Measurements from ENCODE around the gene TCF7.

TCF7 gene

GRCh38 chr5:134101686-134102439 is 12.6 kb upstream of the TCF7 start:
- Histone ChIP-seq H3K4me3 (ENCODE audit: low read depth, low read length) (no peak overlapping the region), H3K9ac (ENCODE audit: low read length) (peak overlapping the region; percentile 0), H3K4me1 (ENCODE audit: control insufficient read depth, insufficient read depth, low read length) (peaks cover 64% of the 10 kb centered on the region), H3K27ac (ENCODE audit: low read depth, low read length) (no peak overlapping the region), H3K36me3 (ENCODE audit: control insufficient read depth, insufficient read depth, low read length) (no peaks in the 10 kb centered on the region), H3K9me3 (ENCODE audit: control insufficient read depth, insufficient read depth, low read depth, low read length) (no peaks in the 10 kb centered on the region), H3K27me3 (ENCODE audit: control insufficient read depth, insufficient read depth, low read length) (peaks cover 6% of the 10 kb centered on the region; the same call in 1 of the 2 replicates)

- Histone ChIP-seq H3K27me3 (ENCODE audit: control insufficient read depth, insufficient read depth, low read length) (peaks cover 5% of the 10 kb centered on the region; the same call in 1 of the 2 replicates), H3K36me3 (ENCODE audit: control insufficient read depth, insufficient read depth, low read length) (no peaks in the 10 kb centered on the region), H3K4me1 (ENCODE audit: control insufficient read depth, insufficient read depth, low read length) (peaks cover 60% of the 10 kb centered on the region), H3K4me3 (ENCODE audit: low read depth, low read length) (no peak overlapping the region), H3K9ac (ENCODE audit: low read length) (no peak overlapping the region), H3K9me3 (ENCODE audit: control insufficient read depth, insufficient read depth, low read depth, low read length) (no peaks in the 10 kb centered on the region), H3K27ac (ENCODE audit: low read depth, low read length) (no peak overlapping the region)
Observed at GRCh38 chr5:134103397-134103796, 11.1 kb upstream of the TCF7 start.

- no peaks in the 10 kb centered on the region for H3K9me3 ChIP-seq (ENCODE audit: control insufficient read depth, insufficient read depth, low read depth, low read length)
- no peak overlapping the region for H3K9ac ChIP-seq (ENCODE audit: low read length)
- no peak overlapping the region for H3K27ac ChIP-seq (ENCODE audit: low read depth, low read length)
- H3K4me1 ChIP-seq (ENCODE audit: control insufficient read depth, insufficient read depth, low read length) = peaks cover 53% of the 10 kb centered on the region
- no peaks in the 10 kb centered on the region for H3K36me3 ChIP-seq (ENCODE audit: control insufficient read depth, insufficient read depth, low read length)
- H3K27me3 ChIP-seq (ENCODE audit: control insufficient read depth, insufficient read depth, low read length) = no peaks in the 10 kb centered on the region
- no peak overlapping the region for H3K4me3 ChIP-seq (ENCODE audit: low read depth, low read length)
Observed at GRCh38 chr5:134103998-134104654, 10.4 kb upstream of the TCF7 start.

DNA sequence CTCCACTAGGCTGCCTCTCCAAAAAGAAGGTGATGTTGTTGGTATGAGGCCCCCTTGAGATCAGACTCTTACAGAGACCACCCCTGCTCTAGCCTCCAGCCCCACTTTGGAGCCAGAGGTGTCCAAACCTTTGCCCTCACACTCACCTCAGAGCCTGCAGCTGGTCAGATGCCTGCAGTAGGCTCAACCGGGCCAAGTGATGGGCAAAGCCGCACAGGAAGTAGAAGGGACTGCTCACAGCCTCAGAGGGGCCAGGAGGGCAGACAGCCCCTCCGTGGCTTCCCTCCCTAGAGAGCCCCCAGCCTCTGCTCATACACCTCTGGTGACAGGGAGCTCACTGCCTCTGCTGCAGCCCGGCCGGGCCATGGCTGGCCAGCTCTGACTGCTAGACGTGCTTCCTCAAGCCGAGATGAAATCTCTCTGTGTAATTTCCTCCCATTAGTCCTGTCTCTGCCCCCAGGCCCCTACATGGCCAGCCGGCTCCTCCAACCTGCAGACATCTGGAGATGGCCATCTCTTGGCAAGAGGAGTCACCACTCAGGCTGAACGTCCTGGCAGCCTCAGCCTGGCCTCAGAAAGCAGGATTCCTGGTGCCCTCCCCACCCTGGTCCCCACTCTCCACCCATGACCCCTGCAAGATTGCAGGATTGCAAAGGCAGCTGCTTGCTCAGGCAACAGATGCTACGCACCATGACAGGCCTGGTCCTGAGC is 7.3 kb upstream of the TCF7 start:
- no peaks in the 10 kb centered on the region for H3K9me3 ChIP-seq (ENCODE audit: control insufficient read depth, insufficient read depth, low read depth, low read length)
- peaks cover 43% of the 10 kb centered on the region for H3K4me1 ChIP-seq (ENCODE audit: control insufficient read depth, insufficient read depth, low read length)
- H3K27me3 ChIP-seq (ENCODE audit: control insufficient read depth, insufficient read depth, low read length) = peaks cover 2% of the 10 kb centered on the region; the same call in 1 of the 2 replicates
- no peak overlapping the region for H3K9ac ChIP-seq (ENCODE audit: low read length)
- H3K4me3 ChIP-seq (ENCODE audit: low read depth, low read length) = no peak overlapping the region
- no peaks in the 10 kb centered on the region for H3K36me3 ChIP-seq (ENCODE audit: control insufficient read depth, insufficient read depth, low read length)
- H3K27ac ChIP-seq (ENCODE audit: low read depth, low read length) = no peak overlapping the region

- H3K36me3 ChIP-seq (ENCODE audit: control insufficient read depth, insufficient read depth, low read length) = no peaks in the 10 kb centered on the region
- no peak overlapping the region for H3K27ac ChIP-seq (ENCODE audit: low read depth, low read length)
- H3K9me3 ChIP-seq (ENCODE audit: control insufficient read depth, insufficient read depth, low read depth, low read length) = no peaks in the 10 kb centered on the region
- no peak overlapping the region for H3K9ac ChIP-seq (ENCODE audit: low read length)
- H3K27me3 ChIP-seq (ENCODE audit: control insufficient read depth, insufficient read depth, low read length) = peaks cover 9% of the 10 kb centered on the region; the same call in 1 of the 2 replicates
- peaks cover 49% of the 10 kb centered on the region for H3K4me1 ChIP-seq (ENCODE audit: control insufficient read depth, insufficient read depth, low read length)
- no peak overlapping the region for H3K4me3 ChIP-seq (ENCODE audit: low read depth, low read length)
Observed at GRCh38 chr5:134107779-134108178, 6.7 kb upstream of the TCF7 start.

GRCh38 chr5:134110382-134110781 is 4.1 kb upstream of the TCF7 start:
- H3K27me3 ChIP-seq (ENCODE audit: control insufficient read depth, insufficient read depth, low read length) = peaks cover 19% of the 10 kb centered on the region; the same call in 1 of the 2 replicates

GRCh38 chr5:134111741-134112647 is 2.5 kb upstream of the TCF7 start:
- peaks cover 39% of the 10 kb centered on the region for H3K4me1 ChIP-seq (ENCODE audit: control insufficient read depth, insufficient read depth, low read length)
- H3K4me3 ChIP-seq (ENCODE audit: low read depth, low read length) = no peak overlapping the region
- peaks cover 19% of the 10 kb centered on the region; the same call in 1 of the 2 replicates for H3K27me3 ChIP-seq (ENCODE audit: control insufficient read depth, insufficient read depth, low read length)

More at GRCh38 chr5:134110382-134110781, 4.1 kb upstream of the TCF7 start:
- H3K9ac ChIP-seq (ENCODE audit: low read length) = no peak overlapping the region
- no peak overlapping the region for H3K27ac ChIP-seq (ENCODE audit: low read depth, low read length)
- no peaks in the 10 kb centered on the region for H3K9me3 ChIP-seq (ENCODE audit: control insufficient read depth, insufficient read depth, low read depth, low read length)
- no peak overlapping the region for H3K4me3 ChIP-seq (ENCODE audit: low read depth, low read length)
- peaks cover 40% of the 10 kb centered on the region for H3K4me1 ChIP-seq (ENCODE audit: control insufficient read depth, insufficient read depth, low read length)
- H3K36me3 ChIP-seq (ENCODE audit: control insufficient read depth, insufficient read depth, low read length) = no peaks in the 10 kb centered on the region

GRCh38 chr5:134112726-134113362 is 1.6 kb upstream of the TCF7 start:
- H3K9me3 ChIP-seq (ENCODE audit: control insufficient read depth, insufficient read depth, low read depth, low read length) = no peaks in the 10 kb centered on the region
- H3K27ac ChIP-seq (ENCODE audit: low read depth, low read length) = no peak overlapping the region
- peaks cover 39% of the 10 kb centered on the region for H3K4me1 ChIP-seq (ENCODE audit: control insufficient read depth, insufficient read depth, low read length)
- no peak overlapping the region for H3K9ac ChIP-seq (ENCODE audit: low read length)
- peaks cover 19% of the 10 kb centered on the region for H3K36me3 ChIP-seq (ENCODE audit: control insufficient read depth, insufficient read depth, low read length)
- no peak overlapping the region for H3K4me3 ChIP-seq (ENCODE audit: low read depth, low read length)
- H3K27me3 ChIP-seq (ENCODE audit: control insufficient read depth, insufficient read depth, low read length) = peaks cover 19% of the 10 kb centered on the region; the same call in 1 of the 2 replicates

More at GRCh38 chr5:134111741-134112647, 2.5 kb upstream of the TCF7 start:
- Histone ChIP-seq H3K36me3 (ENCODE audit: control insufficient read depth, insufficient read depth, low read length) (peaks cover 11% of the 10 kb centered on the region), H3K9me3 (ENCODE audit: control insufficient read depth, insufficient read depth, low read depth, low read length) (no peaks in the 10 kb centered on the region), H3K9ac (ENCODE audit: low read length) (no peak overlapping the region), H3K27ac (ENCODE audit: low read depth, low read length) (no peak overlapping the region)

DNA sequence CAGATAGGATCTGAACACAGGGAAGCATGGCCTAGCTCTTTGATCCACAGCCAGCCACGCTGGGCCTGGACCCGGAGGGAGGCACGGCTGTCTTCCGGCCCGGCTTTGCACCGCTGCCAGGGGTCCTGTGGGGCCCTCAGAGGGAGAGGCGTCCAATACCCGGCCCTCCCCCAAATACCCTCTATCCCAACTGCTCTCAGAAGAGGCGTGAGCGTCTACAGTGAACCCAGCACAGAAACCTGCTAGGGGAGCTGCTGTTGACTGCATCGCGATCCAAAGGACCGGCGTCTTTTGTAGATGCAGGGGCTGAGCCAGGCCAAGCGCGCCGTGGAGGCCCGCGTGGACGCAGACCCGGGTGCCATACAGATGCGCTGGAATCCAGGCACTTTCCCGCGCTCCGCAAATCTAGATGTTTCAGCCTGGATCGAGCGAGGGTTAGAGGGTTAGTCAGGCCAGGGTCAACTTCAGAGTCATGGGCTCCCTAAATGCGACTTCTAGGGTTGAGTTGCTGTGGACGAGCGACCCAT is 1.1 kb upstream of the TCF7 start:
- Histone ChIP-seq H3K36me3 (ENCODE audit: control insufficient read depth, insufficient read depth, low read length) (peaks cover 24% of the 10 kb centered on the region), H3K27me3 (ENCODE audit: control insufficient read depth, insufficient read depth, low read length) (peaks cover 19% of the 10 kb centered on the region; the same call in 1 of the 2 replicates), H3K4me1 (ENCODE audit: control insufficient read depth, insufficient read depth, low read length) (peaks cover 39% of the 10 kb centered on the region), H3K4me3 (ENCODE audit: low read depth, low read length) (peak overlapping the region; percentile 62), H3K9me3 (ENCODE audit: control insufficient read depth, insufficient read depth, low read depth, low read length) (no peaks in the 10 kb centered on the region), H3K9ac (ENCODE audit: low read length) (peak overlapping the region; percentile 56), H3K27ac (ENCODE audit: low read depth, low read length) (no peak overlapping the region)
